GM10266 (cell line): ENCODE measurements around the gene NLK.
"Not testable (repeated sequence)": the region's sequence is repeated elsewhere in the genome, so short reads cannot be mapped to it uniquely, and the experiment has no call there.

ENCODE experiments used
- DNase-seq: peaks from one replicate; pipeline ENCODE4 v3.0.0; 2012; ENCODE audit errors: extremely low spot score
- TF ChIP-seq, protein P1 (sequence below): IDR thresholded peaks from 2 replicates; pipeline ENCODE4 v1.5.1; 2012; ENCODE audit warnings: mild to moderate bottlenecking, low read depth; ENCODE audit not compliant: control insufficient read depth, insufficient read depth; ENCODE audit errors: missing control alignments

Gene NLK

DNA sequence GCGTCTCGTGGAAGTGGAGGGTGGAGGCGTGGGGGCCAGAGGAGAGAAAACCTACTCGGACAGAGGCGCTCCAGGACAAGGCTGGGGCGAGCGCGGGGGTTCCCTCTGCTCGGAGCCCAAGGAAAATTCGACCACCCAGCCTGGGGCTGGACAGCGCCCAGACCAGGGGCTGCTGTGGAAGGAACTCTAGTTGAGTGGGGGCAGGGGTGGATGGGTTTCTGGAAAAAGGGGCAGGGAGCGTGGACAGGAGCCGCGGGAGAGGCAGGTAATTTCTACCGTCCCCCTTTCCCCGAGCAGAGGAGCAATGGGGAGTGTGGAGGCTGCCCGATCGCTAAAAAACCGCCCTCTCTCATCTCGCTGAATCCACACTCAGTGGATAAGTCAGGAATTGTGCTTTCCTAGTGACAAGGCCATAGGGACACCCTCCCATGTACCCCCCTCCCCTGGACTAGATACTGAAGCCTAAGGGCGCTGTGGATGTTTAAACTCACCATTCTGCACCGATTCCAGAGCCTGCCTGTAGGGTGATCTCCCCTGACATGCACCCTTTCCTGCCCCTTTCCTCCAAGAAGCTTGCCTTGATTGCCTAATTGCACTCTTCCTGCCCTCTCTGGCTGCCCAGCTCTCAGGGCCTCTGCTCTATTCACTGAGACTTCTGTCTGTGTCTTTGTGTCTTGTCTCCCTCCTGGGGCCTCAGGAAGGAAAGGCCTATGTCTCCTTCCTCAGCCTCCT is 185.8 kb downstream of the NLK start:
- no peak for DNase-seq
- TF ChIP-seq, protein P1, sequence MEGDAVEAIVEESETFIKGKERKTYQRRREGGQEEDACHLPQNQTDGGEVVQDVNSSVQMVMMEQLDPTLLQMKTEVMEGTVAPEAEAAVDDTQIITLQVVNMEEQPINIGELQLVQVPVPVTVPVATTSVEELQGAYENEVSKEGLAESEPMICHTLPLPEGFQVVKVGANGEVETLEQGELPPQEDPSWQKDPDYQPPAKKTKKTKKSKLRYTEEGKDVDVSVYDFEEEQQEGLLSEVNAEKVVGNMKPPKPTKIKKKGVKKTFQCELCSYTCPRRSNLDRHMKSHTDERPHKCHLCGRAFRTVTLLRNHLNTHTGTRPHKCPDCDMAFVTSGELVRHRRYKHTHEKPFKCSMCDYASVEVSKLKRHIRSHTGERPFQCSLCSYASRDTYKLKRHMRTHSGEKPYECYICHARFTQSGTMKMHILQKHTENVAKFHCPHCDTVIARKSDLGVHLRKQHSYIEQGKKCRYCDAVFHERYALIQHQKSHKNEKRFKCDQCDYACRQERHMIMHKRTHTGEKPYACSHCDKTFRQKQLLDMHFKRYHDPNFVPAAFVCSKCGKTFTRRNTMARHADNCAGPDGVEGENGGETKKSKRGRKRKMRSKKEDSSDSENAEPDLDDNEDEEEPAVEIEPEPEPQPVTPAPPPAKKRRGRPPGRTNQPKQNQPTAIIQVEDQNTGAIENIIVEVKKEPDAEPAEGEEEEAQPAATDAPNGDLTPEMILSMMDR: no peak

DNA sequence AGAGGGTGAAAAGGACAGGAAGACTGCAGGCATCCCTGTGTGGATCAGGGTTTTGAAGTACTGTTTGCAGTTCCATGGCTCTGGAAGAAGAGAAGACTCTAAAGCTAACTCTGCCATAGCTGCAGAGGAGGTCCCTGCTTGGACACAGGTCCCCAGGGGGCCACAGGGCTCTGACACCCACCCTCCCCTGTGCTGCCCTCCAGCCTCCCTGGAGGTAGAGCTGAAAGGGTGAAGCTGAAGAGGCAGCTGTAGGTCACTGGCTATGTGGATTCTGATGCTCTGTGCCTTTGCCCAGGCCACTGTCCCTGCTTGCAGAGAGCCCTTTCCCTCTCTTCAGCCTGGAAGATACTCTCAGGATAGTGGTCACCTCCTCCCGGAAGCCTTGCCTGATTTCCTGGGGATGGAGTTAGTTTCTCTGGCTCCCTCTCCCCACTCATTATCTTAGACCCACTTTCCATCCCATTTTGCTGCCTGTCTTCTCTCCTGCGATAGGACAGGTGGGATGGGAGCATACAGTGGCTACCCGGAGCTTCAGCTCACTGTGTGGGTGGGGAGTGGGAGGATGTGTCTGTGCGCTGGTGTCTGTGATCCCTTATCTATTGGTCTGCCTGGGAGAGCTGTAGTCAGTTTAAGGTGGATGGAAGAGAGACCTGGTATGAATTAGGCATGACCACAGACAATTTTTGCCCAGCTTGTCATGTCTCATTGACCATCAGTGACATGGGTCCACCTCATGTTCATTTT is 186.7 kb downstream of the NLK start:
- TF ChIP-seq, protein P1: no peak
- no peak for DNase-seq

- TF ChIP-seq, protein P1: no peak
- no peak for DNase-seq
These were observed 187.5 kb downstream of the NLK start for GRCh38 chr17:28230011-28230410.

- DNase-seq: not testable (repeated sequence)
These were observed 188.1 kb downstream of the NLK start for GRCh38 chr17:28230607-28231006.

DNA sequence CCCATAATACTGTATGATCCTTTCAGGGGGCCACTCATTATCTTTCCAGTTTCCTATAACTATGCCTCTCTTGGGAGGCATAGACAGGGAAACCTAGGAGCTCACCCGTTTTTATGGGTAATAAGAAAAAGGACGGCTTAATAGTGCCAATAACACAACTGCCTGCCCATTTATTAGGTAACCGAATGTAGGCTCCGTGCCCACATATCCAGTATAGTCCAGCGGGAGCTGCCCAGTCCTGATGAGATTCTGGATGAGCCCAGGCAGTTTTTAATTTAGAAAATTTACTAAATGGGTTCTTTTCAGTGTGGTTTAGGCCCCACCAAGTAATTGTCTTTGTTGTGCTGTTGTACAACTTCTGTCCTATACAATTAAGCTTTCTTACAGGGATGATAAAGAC is 189.1 kb downstream of the NLK start:
- DNase-seq: not testable (repeated sequence)

GRCh38 chr17:28232966-28233870 is 190.7 kb downstream of the NLK start:
- DNase-seq: not testable (repeated sequence)
- TF ChIP-seq, protein P1: peak; percentile 39

GRCh38 chr17:28233872-28234856 is 191.7 kb downstream of the NLK start:
- DNase-seq: not testable (repeated sequence)

GRCh38 chr17:28235066-28235700 is 192.7 kb downstream of the NLK start:
- DNase-seq: not testable (repeated sequence)

GRCh38 chr17:28236033-28236653 is 193.7 kb downstream of the NLK start:
- not testable (repeated sequence) for DNase-seq

DNA sequence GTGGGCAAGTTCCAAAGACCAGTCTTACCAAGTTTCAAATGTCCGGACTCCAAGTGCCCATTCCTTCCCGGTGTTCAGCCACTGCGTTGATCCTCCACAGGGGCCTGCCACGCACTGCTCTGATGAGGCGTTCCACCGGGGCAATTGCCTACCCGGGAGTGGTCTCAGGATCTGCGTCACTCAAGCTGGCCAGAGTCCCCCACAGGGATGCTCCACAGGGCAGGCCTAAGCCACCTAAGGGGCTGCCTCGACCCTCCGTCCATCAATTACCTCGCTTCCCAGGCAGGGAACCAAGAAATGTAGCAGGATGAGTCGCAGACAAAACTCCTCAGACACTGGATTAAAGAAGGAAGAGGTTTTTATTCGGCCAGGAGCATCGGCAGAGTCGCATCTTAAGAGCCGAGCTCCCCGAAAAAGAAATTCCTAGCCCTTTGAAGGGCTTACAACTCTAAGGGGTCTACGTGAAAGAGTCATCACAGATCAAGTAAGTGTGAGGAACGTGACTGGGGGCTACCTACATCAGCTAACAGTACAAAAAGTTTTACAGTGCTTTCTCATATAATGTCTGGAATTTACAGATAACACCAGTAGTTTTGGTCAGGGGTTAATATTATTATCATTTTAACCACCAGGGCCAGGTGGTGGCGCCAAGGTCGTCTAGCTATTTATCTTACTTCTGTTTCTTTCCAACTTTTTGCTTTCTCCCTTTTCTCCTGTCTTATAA is 196.2 kb downstream of the NLK start:
- DNase-seq: not testable (repeated sequence)
